Endothelial cell of umbilical vein (primary cell): ENCODE results near the gene ASB7.

ENCODE experiments used
- CTCF ChIP-seq, 2 donors: IDR thresholded peaks; 1 replicate in 1 of 2; 2 replicates in 1 of 2; pipeline ENCODE4 v1.5.1; 2011; ENCODE audit warnings: low read length in 2 of 2, mild to moderate bottlenecking in 2 of 2, moderate library complexity in 2 of 2, control low read depth in 1 of 2, inconsistent platforms in 1 of 2, low read depth in 1 of 2; ENCODE audit not compliant: insufficient read depth in 1 of 2; ENCODE audit errors: extremely low read depth in 1 of 2
- EZH2 ChIP-seq: IDR thresholded peaks from 2 replicates; pipeline ENCODE4 v1.6.1; 2012; ENCODE audit warnings: borderline replicate concordance, low read depth, mild to moderate bottlenecking, moderate library complexity, low read length, inconsistent platforms; ENCODE audit not compliant: severe bottlenecking
- FOS ChIP-seq: IDR thresholded peaks from 2 replicates; pipeline ENCODE4 v1.6.1; 2011; ENCODE audit warnings: mild to moderate bottlenecking, low read length, moderate library complexity, borderline replicate concordance; ENCODE audit not compliant: insufficient read depth
- JUN ChIP-seq: IDR thresholded peaks from 2 replicates; pipeline ENCODE4 v1.6.1; 2011; ENCODE audit warnings: borderline replicate concordance, low read depth; ENCODE audit not compliant: insufficient read length, insufficient read depth
- POLR2A ChIP-seq: IDR thresholded peaks from 2 replicates; pipeline ENCODE4 v1.6.1; 2012; ENCODE audit warnings: low read depth, mild to moderate bottlenecking, control low read depth, low read length
- POLR2AphosphoS5 ChIP-seq: IDR thresholded peaks from 2 replicates; pipeline ENCODE4 v1.6.1; 2012; ENCODE audit warnings: low read depth, mild to moderate bottlenecking, control low read depth, low read length, moderate library complexity; ENCODE audit not compliant: insufficient read depth
- TF ChIP-seq, protein P1 (sequence below): IDR thresholded peaks from 2 replicates; pipeline ENCODE4 v1.6.1; 2011; ENCODE audit not compliant: insufficient read depth, insufficient read length

DNA sequence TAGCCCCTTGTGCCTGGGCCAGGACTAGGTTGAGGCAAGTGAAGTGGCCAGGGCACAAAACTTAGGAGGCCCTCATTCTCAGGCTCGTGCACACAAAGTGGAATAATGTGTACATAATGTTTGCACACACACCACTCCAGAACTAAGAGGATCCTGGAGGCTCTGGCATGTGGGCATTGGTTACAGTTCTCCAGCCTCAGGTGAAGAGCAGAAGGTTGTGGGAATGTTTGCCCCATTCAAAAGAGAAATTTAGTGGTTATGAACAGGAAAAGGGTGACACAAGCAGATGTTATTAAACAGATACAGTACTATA lies 31.3 kb downstream of the ASB7 start:
- TF ChIP-seq EZH2: no peak
- TF ChIP-seq CTCF (IDR thresholded peaks at IDR 0.05; ENCODE audit: extremely low read depth in 1 of 2, insufficient read depth in 1 of 2, low read depth in 1 of 2, low read length in 2 of 2): no peak
- no peak for TF ChIP-seq FOS
- TF ChIP-seq JUN: no peak
- no peak for TF ChIP-seq POLR2A
- TF ChIP-seq POLR2AphosphoS5: no peak
- TF ChIP-seq, protein P1, sequence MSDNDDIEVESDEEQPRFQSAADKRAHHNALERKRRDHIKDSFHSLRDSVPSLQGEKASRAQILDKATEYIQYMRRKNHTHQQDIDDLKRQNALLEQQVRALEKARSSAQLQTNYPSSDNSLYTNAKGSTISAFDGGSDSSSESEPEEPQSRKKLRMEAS: no peak
